GM19455 (cell line): ENCODE results near the gene FBXO9.

Source experiments
- ATAC-seq: cut with Tn5 transposase; IDR thresholded peaks from one replicate; pipeline ENCODE4 v1.9.1; 2021; ENCODE audit not compliant: unreplicated experiment

The FBXO9 gene

GRCh38 chr6:53086302-53086701 lies 21.1 kb downstream of the FBXO9 start:
- no peak for ATAC-seq

- ATAC-seq: no peak
These were observed 24.7 kb downstream of the FBXO9 start for GRCh38 chr6:53089948-53090347.

GRCh38 chr6:53090576-53090975 lies 25.4 kb downstream of the FBXO9 start:
- no peak for ATAC-seq

- no peak for ATAC-seq
These were observed 30.1 kb downstream of the FBXO9 start for GRCh38 chr6:53095270-53095669.

GRCh38 chr6:53095716-53096115 lies 30.5 kb downstream of the FBXO9 start:
- no peak for ATAC-seq

- ATAC-seq: no peak
These were observed 35.4 kb downstream of the FBXO9 start for GRCh38 chr6:53100561-53100960.

GRCh38 chr6:53101006-53101405 lies 35.8 kb downstream of the FBXO9 start:
- ATAC-seq: no peak

GRCh38 chr6:53103993-53104675 lies 38.9 kb downstream of the FBXO9 start:
- no peak for ATAC-seq

- no peak for ATAC-seq
These were observed 39.7 kb downstream of the FBXO9 start for GRCh38 chr6:53104916-53105315.

GRCh38 chr6:53107091-53107490 lies 41.9 kb downstream of the FBXO9 start:
- no peak for ATAC-seq

- peak; percentile 77 for ATAC-seq
These were observed 44.4 kb downstream of the FBXO9 start for GRCh38 chr6:53109612-53110011.

- ATAC-seq: no peak
These were observed 46.7 kb downstream of the FBXO9 start for GRCh38 chr6:53111865-53112264.

- no peak for ATAC-seq
These were observed 47.2 kb downstream of the FBXO9 start for GRCh38 chr6:53112404-53112803.

GRCh38 chr6:53112871-53113270 lies 47.7 kb downstream of the FBXO9 start:
- ATAC-seq: no peak

GRCh38 chr6:53113742-53114141 lies 48.5 kb downstream of the FBXO9 start:
- no peak for ATAC-seq

- no peak for ATAC-seq
These were observed 49.9 kb downstream of the FBXO9 start for GRCh38 chr6:53115113-53115512.

GRCh38 chr6:53115741-53116140 lies 50.5 kb downstream of the FBXO9 start:
- no peak for ATAC-seq

GRCh38 chr6:53119349-53119748 lies 54.1 kb downstream of the FBXO9 start:
- ATAC-seq: no peak

- no peak for ATAC-seq
These were observed 54.7 kb downstream of the FBXO9 start for GRCh38 chr6:53119772-53120409.

- no peak for ATAC-seq
These were observed 59.1 kb downstream of the FBXO9 start for GRCh38 chr6:53124131-53124800.

GRCh38 chr6:53125276-53125675 lies 60.1 kb downstream of the FBXO9 start:
- ATAC-seq: no peak

- ATAC-seq: no peak
These were observed 63.6 kb downstream of the FBXO9 start for GRCh38 chr6:53128842-53129241.
